ENCODE measurements around the gene RNASEH2A. TPM values are rescaled to one million over a fixed set of nuclear protein-coding genes. Genes with fewer than 3 reads are reported as not detected.

The RNASEH2A gene
- total and polyA plus RNA-seq, 2 of the 13 experiments (the other 11 are each of a cell fraction or from before 2014, with no cell fraction given) = 25.1 to 35.8 TPM

GRCh38 chr19:12791345-12792050, 14.9 kb upstream of the RNASEH2A start, which contains the start of gene JUNB (continued):
- TF ChIP-seq ZHX2 (IDR thresholded peaks at IDR 0.05; ENCODE audit: low read depth) (peak; percentile 48; the same call in 1 of the 2 replicates), ZHX2 (CRISPR knock-in tag; IDR thresholded peaks at IDR 0.05; ENCODE audit: borderline replicate concordance) (no peak; the same call in 1 of the 2 replicates), KLF16 (CRISPR knock-in tag; IDR thresholded peaks at IDR 0.05) (peak in 1 of 2 experiments; percentile 97; a peak in 1 of 4 replicates), ZSCAN20 (CRISPR knock-in tag; IDR thresholded peaks at IDR 0.05; ENCODE audit: borderline replicate concordance) (no peak), TBP (CRISPR knock-in tag; IDR thresholded peaks at IDR 0.05) (no peak), ZNF446 (CRISPR knock-in tag; IDR thresholded peaks at IDR 0.05) (no peak), AKAP8 (CRISPR knock-in tag; IDR thresholded peaks at IDR 0.05) (peak; percentile 66; the same call in 1 of the 2 replicates), KMT2A (CRISPR knock-in tag; IDR thresholded peaks at IDR 0.05) (peak; percentile 50), ZNF547 (CRISPR knock-in tag; IDR thresholded peaks at IDR 0.05) (0 out of 2 replicates have a peak, but pooled peaks have one; percentile 66), TIGD3 (CRISPR knock-in tag; IDR thresholded peaks at IDR 0.05; ENCODE audit: borderline replicate concordance) (no peak), ZNF18 (CRISPR knock-in tag; IDR thresholded peaks at IDR 0.05; ENCODE audit: insufficient replicate concordance) (no peak), BRF2 (CRISPR knock-in tag; IDR thresholded peaks at IDR 0.05) (no peak), STAT5B (CRISPR knock-in tag; IDR thresholded peaks at IDR 0.05) (peak; percentile 79; the same call in 1 of the 2 replicates), NFE2L2 (IDR thresholded peaks at IDR 0.05; ENCODE audit: low read length) (no peak), ZFX (CRISPR knock-in tag; IDR thresholded peaks at IDR 0.05; ENCODE audit: low read depth) (peak; percentile 88), ZNF121 (CRISPR knock-in tag; IDR thresholded peaks at IDR 0.05) (no peak), ZNF563 (CRISPR knock-in tag; IDR thresholded peaks at IDR 0.05) (peak; percentile 57; the same call in 1 of the 2 replicates), LCORL (IDR thresholded peaks at IDR 0.05) (no peak), LCORL (CRISPR knock-in tag; IDR thresholded peaks at IDR 0.05) (peak; percentile 61), DNMT3B (CRISPR knock-in tag; conservative IDR thresholded peaks at IDR 0.05) (no peak), ZBTB7A (CRISPR knock-in tag; IDR thresholded peaks at IDR 0.05) (no peak; the same call in 1 of the 2 replicates)
